GM23248 (cell line): ENCODE data around the gene HELZ2. TPM values are rescaled to one million over a fixed set of nuclear protein-coding genes. Genes with fewer than 3 reads are reported as not detected.

Experiments
- DNase-seq: peaks from one replicate; pipeline ENCODE4 v3.0.0-alpha.2; 2015
- H2AFZ ChIP-seq: fragments of 200-600 bp; sonication (generic); 2 replicates; pipeline ENCODE4 v1.6.1; 2016; ENCODE audit warnings: antibody characterized with exemption
- H3F3A ChIP-seq: fragments of 200-600 bp; sonication (generic); 2 replicates; pipeline ENCODE4 v1.6.1; 2016; ENCODE audit warnings: mild to moderate bottlenecking, antibody characterized with exemption, mixed run types; ENCODE audit not compliant: insufficient read depth
- H3K27ac ChIP-seq: fragments of 200-600 bp; sonication (generic); 2 replicates; pipeline ENCODE4 v1.5.1; 2016; ENCODE audit warnings: mild to moderate bottlenecking
- H3K27me3 ChIP-seq: fragments of 200-600 bp; sonication (generic); replicated peaks from 2 replicates; pipeline ENCODE4 v1.6.1; 2016; ENCODE audit warnings: mild to moderate bottlenecking; ENCODE audit not compliant: insufficient read depth
- H3K36me3 ChIP-seq: fragments of 200-600 bp; sonication (generic); 2 replicates; pipeline ENCODE4 v1.6.1; 2016; ENCODE audit warnings: low read depth, mild to moderate bottlenecking
- H3K4me1 ChIP-seq: fragments of 200-600 bp; sonication (generic); 2 replicates; pipeline ENCODE4 v1.6.1; 2016; ENCODE audit warnings: mild to moderate bottlenecking; ENCODE audit not compliant: insufficient read depth
- H3K4me2 ChIP-seq: fragments of 200-600 bp; sonication (generic); one replicate; pipeline ENCODE4 v1.6.1; 2016; ENCODE audit warnings: mild to moderate bottlenecking; ENCODE audit not compliant: unreplicated experiment
- H3K4me3 ChIP-seq: fragments of 200-600 bp; sonication (generic); 2 replicates; pipeline ENCODE4 v1.5.1; 2016; ENCODE audit warnings: mild to moderate bottlenecking
- H3K79me2 ChIP-seq: fragments of 200-600 bp; sonication (generic); 2 replicates; pipeline ENCODE4 v1.6.1; 2016; ENCODE audit warnings: mild to moderate bottlenecking; ENCODE audit not compliant: insufficient read depth
- H3K9ac ChIP-seq: fragments of 200-600 bp; sonication (generic); 2 replicates; pipeline ENCODE4 v1.6.1; 2016; ENCODE audit warnings: mild to moderate bottlenecking
- H3K9me2 ChIP-seq: fragments of 200-600 bp; sonication (generic); 2 replicates; pipeline ENCODE4 v1.6.1; 2016; ENCODE audit warnings: mixed run types, mild to moderate bottlenecking, moderate library complexity; ENCODE audit not compliant: insufficient read depth
- H3K9me3 ChIP-seq: fragments of 200-600 bp; sonication (generic); one replicate; pipeline ENCODE4 v1.6.1; 2017; ENCODE audit warnings: low read depth
- H4K20me1 ChIP-seq: fragments of 200-600 bp; sonication (generic); 2 replicates; pipeline ENCODE4 v1.6.0; 2016; ENCODE audit not compliant: insufficient read depth
- EZH2 ChIP-seq: fragments of 200-600 bp; sonication (generic); IDR thresholded peaks from 2 replicates; pipeline ENCODE4 v1.6.1; 2018; ENCODE audit warnings: antibody characterized with exemption, mild to moderate bottlenecking; ENCODE audit not compliant: insufficient read depth, poor library complexity, severe bottlenecking
- EZH2phosphoT487 ChIP-seq: fragments of 200-600 bp; sonication (generic); IDR thresholded peaks from 2 replicates; pipeline ENCODE4 v1.6.1; 2018; ENCODE audit warnings: antibody characterized with exemption, moderate library complexity, mild to moderate bottlenecking, low read depth; ENCODE audit not compliant: insufficient read depth
- WGBS, 2 experiments: methylation state at CpG; one replicate each; pipeline ENCODE4 v1.1.6; 2015 to 2017; ENCODE audit warnings: low lambda C conversion rate in 2 of 2, low coverage in 1 of 2; ENCODE audit errors: missing lambda C conversion rate in 2 of 2; 5-methylcytosine and 5-hydroxymethylcytosine counted together
- in situ Hi-C: fragments of 300-500 bp; cut with MboI; formaldehyde crosslinking; loops from 2 replicates; pipeline ENCODE4 v1.15.0; 2020
- polyA plus RNA-seq: library from polyadenylated mRNA; unstranded; fragments of >200 nt; fragmentation: Nextera tagmentation; extraction: Ambion mirVana; gene quantifications from 2 replicates; pipeline ENCODE4 v1.2.1, GENCODE V29; 2016
- total RNA-seq: library from RNA; depleted of rRNA; stranded (reverse); fragments of >200 nt; shearing (Covaris generic); gene quantifications from 2 replicates; pipeline ENCODE4 v1.2.3, GENCODE V29; 2014

Gene HELZ2
- total and polyA plus RNA-seq, 2 experiments from 2014 or later = 3.0 to 17.5 TPM

- H3K4me1 ChIP-seq = peaks cover 12% of the 10 kb centered on the region
- no peaks in the 10 kb centered on the region for H3K9me3 ChIP-seq
- no peaks in the 10 kb centered on the region for H3K27me3 ChIP-seq
- no peak for TF ChIP-seq EZH2phosphoT487
- no peak for TF ChIP-seq EZH2
- H2AFZ ChIP-seq = no peak overlapping the region
- peaks cover 6% of the 10 kb centered on the region; the same call in 1 of the 2 replicates for H3K36me3 ChIP-seq
- no peak overlapping the region for H3K4me3 ChIP-seq
- peaks cover 10% of the 10 kb centered on the region; the same call in 1 of the 2 replicates for H3F3A ChIP-seq
- no peaks in the 10 kb centered on the region for H4K20me1 ChIP-seq
- no peaks in the 10 kb centered on the region for H3K79me2 ChIP-seq
- in situ Hi-C loops = no loop called here
- H3K9ac ChIP-seq = no peak overlapping the region
- DNase-seq = no peak
- no peak overlapping the region for H3K4me2 ChIP-seq
- no peaks in the 10 kb centered on the region for H3K9me2 ChIP-seq
- WGBS, 2 experiments = 98 to 100% methylated on average over 4 of the region's 4 CpGs
- no peak overlapping the region for H3K27ac ChIP-seq
Observed at GRCh38 chr20:63591147-63591533, 17.1 kb upstream of the HELZ2 start.

GRCh38 chr20:63590218-63591146, 16.4 kb upstream of the HELZ2 start:
- no peak overlapping the region for H3K27ac ChIP-seq
- H3K4me2 ChIP-seq = no peak overlapping the region
- H3F3A ChIP-seq = peaks cover 9% of the 10 kb centered on the region; the same call in 1 of the 2 replicates
- H3K36me3 ChIP-seq = peaks cover 6% of the 10 kb centered on the region; the same call in 1 of the 2 replicates
- H3K79me2 ChIP-seq = no peaks in the 10 kb centered on the region
- peaks cover 12% of the 10 kb centered on the region for H3K4me1 ChIP-seq
- H4K20me1 ChIP-seq = no peaks in the 10 kb centered on the region
- no peaks in the 10 kb centered on the region for H3K27me3 ChIP-seq
- DNase-seq = no peak
- TF ChIP-seq EZH2phosphoT487 = no peak
- TF ChIP-seq EZH2 = no peak
- no peaks in the 10 kb centered on the region for H3K9me3 ChIP-seq
- no peak overlapping the region for H3K4me3 ChIP-seq
- in situ Hi-C loops = no loop called here
- H3K9ac ChIP-seq = no peak overlapping the region
- H3K9me2 ChIP-seq = no peaks in the 10 kb centered on the region
- 92 to 93% methylated on average over 41 to 52 of the region's 52 CpGs for WGBS, 2 experiments
- H2AFZ ChIP-seq = no peak overlapping the region

- no peak for DNase-seq
- no peaks in the 10 kb centered on the region for H3K79me2 ChIP-seq
- in situ Hi-C loops = no loop called here
- no peak overlapping the region for H3K4me2 ChIP-seq
- no peaks in the 10 kb centered on the region for H4K20me1 ChIP-seq
- no peaks in the 10 kb centered on the region for H3K27me3 ChIP-seq
- peaks cover 6% of the 10 kb centered on the region; the same call in 1 of the 2 replicates for H3F3A ChIP-seq
- H3K9ac ChIP-seq = no peak overlapping the region
- no peak overlapping the region for H2AFZ ChIP-seq
- H3K9me2 ChIP-seq = no peaks in the 10 kb centered on the region
- peaks cover 8% of the 10 kb centered on the region for H3K4me1 ChIP-seq
- H3K36me3 ChIP-seq = peaks cover 6% of the 10 kb centered on the region; the same call in 1 of the 2 replicates
- H3K9me3 ChIP-seq = no peaks in the 10 kb centered on the region
- no peak overlapping the region for H3K27ac ChIP-seq
- H3K4me3 ChIP-seq = no peak overlapping the region
- 69 to 72% methylated on average over 38 of the region's 38 CpGs for WGBS, 2 experiments
- no peak for TF ChIP-seq EZH2phosphoT487
- no peak for TF ChIP-seq EZH2
Observed at GRCh38 chr20:63589261-63590217, 15.5 kb upstream of the HELZ2 start.

GRCh38 chr20:63588641-63589041, 14.6 kb upstream of the HELZ2 start:
- no peak overlapping the region for H2AFZ ChIP-seq
- TF ChIP-seq EZH2phosphoT487 (no peak), EZH2 (no peak)
- in situ Hi-C loops = no loop called here
- H3K9ac ChIP-seq = no peak overlapping the region
- H3K4me3 ChIP-seq = no peak overlapping the region
- H4K20me1 ChIP-seq = no peaks in the 10 kb centered on the region
- DNase-seq = no peak
- no peaks in the 10 kb centered on the region for H3F3A ChIP-seq
- H3K36me3 ChIP-seq = peaks cover 6% of the 10 kb centered on the region; the same call in 1 of the 2 replicates
- 89 to 90% methylated on average over 10 to 11 of the region's 11 CpGs for WGBS, 2 experiments
- no peak overlapping the region for H3K4me2 ChIP-seq
- no peak overlapping the region for H3K27ac ChIP-seq
- no peaks in the 10 kb centered on the region for H3K9me3 ChIP-seq
- H3K4me1 ChIP-seq = no peaks in the 10 kb centered on the region
- H3K79me2 ChIP-seq = no peaks in the 10 kb centered on the region
- no peaks in the 10 kb centered on the region for H3K9me2 ChIP-seq
- H3K27me3 ChIP-seq = no peaks in the 10 kb centered on the region
